ENCODE measurements around the gene UNC5A. TPM values are rescaled to one million over a fixed set of nuclear protein-coding genes. Genes with fewer than 3 reads are reported as not detected.

Gene UNC5A
- total and polyA plus RNA-seq, 3 donors from 2014 or later = 1.7 to 2.0 (median 1.8) TPM

DNA sequence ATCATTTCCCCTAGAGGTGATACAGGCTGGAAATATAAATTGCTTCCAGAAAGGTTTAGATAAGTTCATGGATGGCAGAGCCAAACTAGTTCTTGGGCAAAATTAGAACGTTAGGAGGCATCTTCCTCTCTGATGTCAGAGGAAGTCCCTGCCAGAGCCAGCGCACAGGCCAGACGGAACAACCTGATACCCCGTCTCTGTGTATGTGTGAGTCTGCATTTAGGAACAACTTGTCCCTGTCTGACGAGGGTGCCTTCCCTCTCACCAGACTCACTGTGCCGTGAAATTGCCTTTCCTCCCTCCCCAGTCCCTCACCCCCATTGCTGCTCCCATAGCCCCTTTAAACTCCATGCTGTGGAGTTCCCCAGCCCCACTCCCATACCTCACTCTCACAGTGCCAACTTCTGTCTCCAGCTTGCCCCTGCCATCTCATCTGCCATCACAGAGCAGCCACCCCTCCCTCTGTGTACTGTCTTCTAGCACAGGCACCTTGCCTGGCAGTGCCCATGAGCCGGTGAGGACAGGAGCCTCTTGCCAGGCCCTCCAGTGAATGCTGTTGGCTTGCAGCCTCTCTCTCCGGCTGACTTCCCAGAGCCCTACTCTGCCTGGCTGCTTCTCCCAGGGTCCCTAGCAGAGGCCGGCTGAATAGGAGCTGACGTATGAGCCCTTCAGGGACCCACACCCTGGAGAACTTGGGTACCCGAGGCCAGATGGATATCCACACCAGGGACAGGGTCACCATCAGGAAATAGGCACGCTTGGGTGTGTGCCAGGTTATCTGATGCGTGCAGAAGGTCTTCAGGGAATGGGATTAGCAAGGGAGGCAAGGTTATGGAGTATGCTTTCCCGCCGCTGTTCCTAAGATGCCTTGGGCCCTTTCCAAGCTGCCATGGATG lies 26.7 kb downstream of the UNC5A start:
- no peaks in the 10 kb centered on the region for H3K9me3 ChIP-seq
- no peaks in the 10 kb centered on the region for H3K36me3 ChIP-seq (ENCODE audit: low read depth, missing control alignments)
- DNase-seq = no peak
- no peak overlapping the region for H3K27ac ChIP-seq
- no peaks in the 10 kb centered on the region for H3K27me3 ChIP-seq
- no peak overlapping the region for H3K4me3 ChIP-seq
- intact Hi-C loops (cut with DNase I; ENCODE audit: low total_unique reads) = no loop called here
- 59 to 60% methylated on average over 15 of the region's 15 CpGs for WGBS, 2 donors
- TF ChIP-seq POLR2A (IDR thresholded peaks at IDR 0.05) = no peak
- TF ChIP-seq, protein P1, sequence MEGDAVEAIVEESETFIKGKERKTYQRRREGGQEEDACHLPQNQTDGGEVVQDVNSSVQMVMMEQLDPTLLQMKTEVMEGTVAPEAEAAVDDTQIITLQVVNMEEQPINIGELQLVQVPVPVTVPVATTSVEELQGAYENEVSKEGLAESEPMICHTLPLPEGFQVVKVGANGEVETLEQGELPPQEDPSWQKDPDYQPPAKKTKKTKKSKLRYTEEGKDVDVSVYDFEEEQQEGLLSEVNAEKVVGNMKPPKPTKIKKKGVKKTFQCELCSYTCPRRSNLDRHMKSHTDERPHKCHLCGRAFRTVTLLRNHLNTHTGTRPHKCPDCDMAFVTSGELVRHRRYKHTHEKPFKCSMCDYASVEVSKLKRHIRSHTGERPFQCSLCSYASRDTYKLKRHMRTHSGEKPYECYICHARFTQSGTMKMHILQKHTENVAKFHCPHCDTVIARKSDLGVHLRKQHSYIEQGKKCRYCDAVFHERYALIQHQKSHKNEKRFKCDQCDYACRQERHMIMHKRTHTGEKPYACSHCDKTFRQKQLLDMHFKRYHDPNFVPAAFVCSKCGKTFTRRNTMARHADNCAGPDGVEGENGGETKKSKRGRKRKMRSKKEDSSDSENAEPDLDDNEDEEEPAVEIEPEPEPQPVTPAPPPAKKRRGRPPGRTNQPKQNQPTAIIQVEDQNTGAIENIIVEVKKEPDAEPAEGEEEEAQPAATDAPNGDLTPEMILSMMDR (IDR thresholded peaks at IDR 0.05) = no peak
- H3K4me1 ChIP-seq = no peaks in the 10 kb centered on the region

DNA sequence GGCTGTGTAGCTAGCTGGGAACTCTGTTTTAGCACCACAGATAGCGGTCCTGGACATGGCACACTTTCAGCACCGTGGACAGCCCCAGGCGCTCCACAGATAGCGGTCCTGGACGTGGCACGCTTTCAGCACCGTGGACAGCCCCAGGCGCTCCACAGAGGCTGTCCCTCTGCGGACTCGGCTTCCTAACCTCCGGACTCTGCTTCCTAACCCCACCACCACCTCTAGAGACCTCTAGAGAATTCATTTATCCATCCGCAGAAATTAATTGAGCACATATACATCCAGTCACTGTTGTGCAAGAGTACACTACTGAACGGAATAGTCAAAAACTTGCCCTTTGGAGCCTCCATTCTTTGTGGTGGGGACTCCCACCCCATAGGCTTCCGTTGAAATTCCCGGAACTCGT lies 27.4 kb downstream of the UNC5A start:
- H3K4me1 ChIP-seq = no peaks in the 10 kb centered on the region
- H3K9me3 ChIP-seq = no peaks in the 10 kb centered on the region
- no peaks in the 10 kb centered on the region for H3K36me3 ChIP-seq (ENCODE audit: low read depth, missing control alignments)
- intact Hi-C loops (cut with DNase I; ENCODE audit: low total_unique reads) = no loop called here
- no peak for TF ChIP-seq POLR2A (IDR thresholded peaks at IDR 0.05)
- TF ChIP-seq, protein P1 (IDR thresholded peaks at IDR 0.05) = no peak
- no peak overlapping the region for H3K4me3 ChIP-seq
- peak; percentile 96 for DNase-seq
- H3K27ac ChIP-seq = no peak overlapping the region
- 9 to 15% methylated on average over 13 to 16 of the region's 16 CpGs for WGBS, 2 donors
- no peaks in the 10 kb centered on the region for H3K27me3 ChIP-seq

DNA sequence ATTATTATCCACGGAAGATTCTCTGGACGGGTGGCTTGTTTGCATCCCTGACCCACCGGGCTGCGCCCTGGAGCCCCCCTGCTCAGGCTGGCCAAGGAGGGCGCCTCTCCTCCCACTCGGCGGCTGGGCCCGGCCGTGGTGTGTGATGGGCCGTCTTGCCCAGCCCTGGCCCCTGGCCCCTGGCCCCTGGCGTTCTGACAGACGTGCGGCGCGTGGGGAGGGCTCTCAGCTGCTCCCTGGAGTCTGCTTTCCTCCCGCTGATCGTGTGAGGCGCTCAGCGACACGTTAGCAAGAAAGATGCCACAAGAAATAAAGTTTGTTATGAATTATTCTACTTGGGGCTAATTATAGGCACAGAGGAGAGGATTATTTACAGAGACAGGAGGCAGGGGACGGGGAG lies 33.3 kb downstream of the UNC5A start:
- no peak for TF ChIP-seq POLR2A (IDR thresholded peaks at IDR 0.05)
- TF ChIP-seq, protein P1 (IDR thresholded peaks at IDR 0.05) = no peak
- Histone ChIP-seq H3K27ac (no peak overlapping the region), H3K27me3 (no peaks in the 10 kb centered on the region), H3K4me3 (no peak overlapping the region), H3K36me3 (ENCODE audit: low read depth, missing control alignments) (no peaks in the 10 kb centered on the region), H3K4me1 (no peaks in the 10 kb centered on the region), H3K9me3 (no peaks in the 10 kb centered on the region)
- WGBS, 2 donors = 36 to 45% methylated on average over 20 to 21 of the region's 21 CpGs
- intact Hi-C loops (cut with DNase I; ENCODE audit: low total_unique reads) = no loop called here
- DNase-seq = no peak

DNA sequence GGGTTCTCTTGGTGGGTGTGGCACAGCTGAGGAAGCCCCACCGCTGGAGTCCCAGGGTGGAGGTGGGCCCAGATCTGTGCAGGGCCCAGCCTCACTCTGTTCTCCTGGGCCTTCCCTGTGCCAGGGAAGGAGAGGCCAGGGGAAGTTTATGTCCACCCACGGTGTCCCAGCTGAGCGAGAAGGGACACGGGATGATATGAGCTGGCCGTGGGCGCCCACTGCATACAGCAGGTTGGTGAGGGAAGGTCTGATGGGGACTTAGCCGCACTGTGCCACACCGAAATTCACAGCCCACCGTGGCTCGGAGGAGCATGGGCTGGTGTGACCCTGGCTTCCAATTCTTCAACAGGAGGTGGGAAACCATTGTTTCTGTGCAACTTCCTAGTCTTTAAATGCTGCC lies 33.9 kb downstream of the UNC5A start:
- Histone ChIP-seq H3K27me3 (no peaks in the 10 kb centered on the region), H3K36me3 (ENCODE audit: low read depth, missing control alignments) (no peaks in the 10 kb centered on the region), H3K9me3 (no peaks in the 10 kb centered on the region), H3K27ac (no peak overlapping the region), H3K4me1 (no peaks in the 10 kb centered on the region), H3K4me3 (no peak overlapping the region)
- no peak for DNase-seq
- 79 to 83% methylated on average over 10 of the region's 10 CpGs for WGBS, 2 donors
- no peak for TF ChIP-seq POLR2A (IDR thresholded peaks at IDR 0.05)
- TF ChIP-seq, protein P1 (IDR thresholded peaks at IDR 0.05) = no peak
- intact Hi-C loops (cut with DNase I; ENCODE audit: low total_unique reads) = no loop called here

Measured in testis (tissue), 3 donors.